HCT116 (cell line): Measurements from ENCODE around the gene LHPP. TPM values are rescaled to one million over a fixed set of nuclear protein-coding genes. Genes with fewer than 3 reads are reported as not detected.

Experiments used
- ATAC-seq: fragments of 200-7000 bp; cut with Tn5 transposase; 2 replicates; pipeline ENCODE4 v1.9.1; 2020; ENCODE audit warnings: mild to moderate bottlenecking, moderate library complexity
- BruUV-seq: library from RNA; stranded (reverse); fragments of 400-500 nt; replicated peaks from 2 replicates; lab custom pipeline; 2021; lab: Mats Ljungman, UMichigan
- CTCF ChIA-PET: fragments of 300-600 bp; sonication (Branson Sonifier 250); formaldehyde crosslinking; loops from one replicate; lab custom pipeline; 2021; ENCODE audit warnings: antibody characterized with exemption; lab: Charles Lee
- POLR2A ChIA-PET: fragments of 300-600, 350-600 bp; sonication (Branson Sonifier 250); formaldehyde crosslinking; loops from one replicate; lab custom pipeline; 2021; ENCODE audit warnings: antibody characterized with exemption; lab: Charles Lee
- RAD21 ChIA-PET, 2 experiments: fragments of 300-600 bp; sonication (Branson Sonifier 250); formaldehyde crosslinking; loops; one replicate each; lab custom pipeline; 2023; ENCODE audit warnings: low total read pairs in 2 of 2; ENCODE audit not compliant: uncharacterized antibody in 2 of 2, unreplicated experiment in 2 of 2, low non-redundant PET in 1 of 2; lab: Charles Lee
- DNase-seq: peaks from one replicate; pipeline ENCODE4 v3.0.0-alpha.2; 2010; ENCODE audit warnings: low read depth, low spot score
- H2AFZ ChIP-seq: fragments of 200-600 bp; shearing (Covaris generic), sonication (generic); 2 replicates; pipeline ENCODE4 v1.6.1; 2017; ENCODE audit warnings: low read depth, mixed run types, mixed read lengths, antibody characterized with exemption, low read length; ENCODE audit not compliant: poor library complexity, severe bottlenecking
- H3K27ac ChIP-seq: 2 replicates; pipeline ENCODE4 v1.5.1; 2012; ENCODE audit warnings: low read depth, low read length
- H3K27me3 ChIP-seq: fragments of 200-600 bp; sonication (generic); 2 replicates; pipeline ENCODE4 v1.6.1; 2016; ENCODE audit warnings: mixed run types, low read length, mixed read lengths; ENCODE audit not compliant: insufficient read depth
- H3K36me3 ChIP-seq, 2 experiments: fragments of 200-500 bp in 1 of 2; fragments of 200-600 bp in 1 of 2; sonication (Bioruptor generic) in 1 of 2; sonication (generic) in 1 of 2; 2 replicates each; pipeline versions ENCODE4 v1.5.1 to v1.6.1; 2014 to 2016; ENCODE audit warnings: low read length in 2 of 2, inconsistent platforms in 1 of 2, mixed read lengths in 1 of 2, mixed run types in 1 of 2; ENCODE audit not compliant: insufficient read depth in 2 of 2, control insufficient read depth in 1 of 2
- H3K4me1 ChIP-seq, 2 experiments: fragments of 200-600 bp in 1 of 2; sonication (generic) in 1 of 2; 2 replicates each; pipeline versions ENCODE4 v1.5.1 to v1.6.1; 2012 to 2017; ENCODE audit warnings: low read length in 2 of 2, inconsistent platforms in 1 of 2, mild to moderate bottlenecking in 1 of 2, mixed read lengths in 1 of 2, mixed run types in 1 of 2, moderate library complexity in 1 of 2; ENCODE audit not compliant: insufficient read depth in 2 of 2, control insufficient read depth in 1 of 2
- H3K4me2 ChIP-seq: fragments of 200-600 bp; sonication (generic); 2 replicates; pipeline ENCODE4 v1.6.1; 2017; ENCODE audit warnings: mixed run types, low read length, mixed read lengths
- H3K4me3 ChIP-seq, 2 experiments: fragments of 200-600 bp in 1 of 2; sonication (generic) in 1 of 2; replicated peaks in 1 of 2; 2 replicates each; pipeline ENCODE4 v1.5.1; 2011 to 2016; ENCODE audit warnings: low read length in 2 of 2, control low read depth in 1 of 2, low read depth in 1 of 2, mild to moderate bottlenecking in 1 of 2, mixed read lengths in 1 of 2, mixed run types in 1 of 2
- H3K79me2 ChIP-seq: fragments of 200-600 bp; sonication (generic); 2 replicates; pipeline ENCODE4 v1.6.1; 2017; ENCODE audit warnings: mild to moderate bottlenecking, mixed run types, low read length, moderate library complexity, mixed read lengths; ENCODE audit not compliant: insufficient read depth
- H3K9ac ChIP-seq: fragments of 200-600 bp; sonication (generic); 2 replicates; pipeline ENCODE4 v1.6.1; 2016; ENCODE audit warnings: low read length, mixed read lengths
- H3K9me2 ChIP-seq: fragments of 200-600 bp; sonication (generic), shearing (Covaris generic); 2 replicates; pipeline ENCODE4 v1.6.1; 2017; ENCODE audit warnings: mixed run types, mild to moderate bottlenecking, moderate library complexity; ENCODE audit not compliant: insufficient read depth
- H3K9me3 ChIP-seq, 2 experiments: fragments of 200-500 bp in 1 of 2; fragments of 200-600 bp in 1 of 2; sonication (Bioruptor generic) in 1 of 2; sonication (generic) in 1 of 2; 2 replicates each; pipeline ENCODE4 v1.6.1; 2014 to 2017; ENCODE audit warnings: low read length in 2 of 2, mixed read lengths in 2 of 2, inconsistent platforms in 1 of 2, low read depth in 1 of 2, mild to moderate bottlenecking in 1 of 2, mixed run types in 1 of 2, moderate library complexity in 1 of 2; ENCODE audit not compliant: control insufficient read depth in 1 of 2, insufficient read depth in 1 of 2
- H4K20me1 ChIP-seq: fragments of 200-600 bp; sonication (generic), shearing (Covaris generic); 2 replicates; pipeline ENCODE4 v1.6.1; 2017; ENCODE audit warnings: mixed run types, mild to moderate bottlenecking, moderate library complexity; ENCODE audit not compliant: insufficient read depth
- CEBPB ChIP-seq: IDR thresholded peaks from 2 replicates; pipeline ENCODE4 v1.6.1; 2012; ENCODE audit warnings: low read depth
- ELF1 ChIP-seq: IDR thresholded peaks from 2 replicates; pipeline ENCODE4 v1.6.1; 2012; ENCODE audit warnings: low read depth, borderline replicate concordance
- EZH2phosphoT487 ChIP-seq: fragments of 200-600 bp; IDR thresholded peaks from 2 replicates; pipeline ENCODE4 v1.6.1; 2018; ENCODE audit warnings: antibody characterized with exemption, borderline replicate concordance
- FOSL1 ChIP-seq: IDR thresholded peaks from 2 replicates; pipeline ENCODE4 v1.6.1; 2012; ENCODE audit warnings: low read depth
- JUND ChIP-seq: IDR thresholded peaks from 2 replicates; pipeline ENCODE4 v1.6.1; 2012
- MAX ChIP-seq: IDR thresholded peaks from 2 replicates; pipeline ENCODE4 v1.6.1; 2012
- POLR2A ChIP-seq: IDR thresholded peaks from 2 replicates; pipeline ENCODE4 v1.7.0; 2011; ENCODE audit warnings: borderline replicate concordance; ENCODE audit not compliant: insufficient read depth, insufficient read length; ENCODE audit errors: extremely low read depth
- SIN3A ChIP-seq: IDR thresholded peaks from 2 replicates; pipeline ENCODE4 v1.6.1; 2012; ENCODE audit warnings: low read depth
- ZBTB33 ChIP-seq: IDR thresholded peaks from 2 replicates; pipeline ENCODE4 v1.6.1; 2011; ENCODE audit warnings: mild to moderate bottlenecking, low read length, moderate library complexity; ENCODE audit not compliant: insufficient replicate concordance; ENCODE audit errors: extremely low read depth
- ZFX ChIP-seq: fragments of 450-650 bp; IDR thresholded peaks from 2 replicates; pipeline ENCODE4 v1.6.1; 2017
- intact Hi-C: fragments of 100-400 bp; cut with micrococcal nuclease; formaldehyde crosslinking; loops from 2 replicates; pipeline ENCODE4 v1.10.0; 2022
- total RNA-seq: library from RNA; stranded (reverse); gene quantifications from one replicate; pipeline ENCODE4 v1.2.1, GENCODE V29; 2021; ENCODE audit not compliant: unreplicated experiment

Gene LHPP
- total RNA-seq, 1 experiment from 2014 or later = 45.8 TPM

GRCh38 chr10:124478515-124478914 lies 16.9 kb downstream of the LHPP start:
- BruUV-seq = no TSS peak
- Histone ChIP-seq H3K36me3 (no peaks in the 10 kb centered on the region), H3K9ac (no peak overlapping the region), H3K27ac (no peak overlapping the region), H3K9me2 (no peaks in the 10 kb centered on the region), H4K20me1 (no peaks in the 10 kb centered on the region), H2AFZ (no peak overlapping the region), H3K4me2 (no peak overlapping the region), H3K4me1 (no peaks in the 10 kb centered on the region; a peak in 2 of 4 replicates), H3K27me3 (no peaks in the 10 kb centered on the region), H3K9me3 (no peaks in the 10 kb centered on the region), H3K79me2 (no peaks in the 10 kb centered on the region), H3K4me3 (no peak overlapping the region)
- ChIA-PET CTCF (no interaction called here), RAD21 (no interaction called here), POLR2A (no interaction called here)
- DNase-seq = no peak
- ATAC-seq = no peak
- no peak for TF ChIP-seq JUND
- no peak for TF ChIP-seq POLR2A
- no peak for TF ChIP-seq ZBTB33
- no peak for TF ChIP-seq FOSL1
- no peak for TF ChIP-seq CEBPB
- no peak for TF ChIP-seq SIN3A
- TF ChIP-seq ELF1 = no peak
- TF ChIP-seq EZH2phosphoT487 = no peak
- TF ChIP-seq ZFX = no peak
- intact Hi-C loops = no loop called here

GRCh38 chr10:124480860-124481259 lies 19.2 kb downstream of the LHPP start:
- Histone ChIP-seq H2AFZ (no peak overlapping the region), H3K4me1 (no peaks in the 10 kb centered on the region), H3K9me2 (no peaks in the 10 kb centered on the region), H3K9ac (no peak overlapping the region), H3K4me2 (no peak overlapping the region), H3K9me3 (no peaks in the 10 kb centered on the region), H4K20me1 (no peaks in the 10 kb centered on the region), H3K36me3 (no peaks in the 10 kb centered on the region; a peak in 1 of 4 replicates), H3K4me3 (no peak overlapping the region), H3K79me2 (no peaks in the 10 kb centered on the region), H3K27me3 (no peaks in the 10 kb centered on the region), H3K27ac (no peak overlapping the region)
- CTCF ChIA-PET = no interaction called here
- intact Hi-C loops = no loop called here
- no TSS peak for BruUV-seq
- TF ChIP-seq EZH2phosphoT487 = no peak
- TF ChIP-seq MAX = no peak
- ATAC-seq = no peak
- POLR2A ChIA-PET = no interaction called here
- RAD21 ChIA-PET = no interaction called here
- no peak for DNase-seq
